Endothelial cell of umbilical vein (primary cell): ENCODE measurements around the gene PLXNA3. TPM values are rescaled to one million over a fixed set of nuclear protein-coding genes. Genes with fewer than 3 reads are reported as not detected.

Source experiments
- BruUV-seq: library from RNA; stranded (reverse); fragments of 400-500 nt; replicated peaks from 2 replicates; lab custom pipeline; 2021; lab: Mats Ljungman, UMichigan
- CTCF ChIA-PET: fragments of 300-600, 350-600 bp; sonication (Branson Sonifier 250); formaldehyde crosslinking; loops from one replicate; lab custom pipeline; 2021; ENCODE audit warnings: antibody characterized with exemption, inconsistent platforms; lab: Charles Lee
- POLR2A ChIA-PET: fragments of 300-600, 350-600 bp; sonication (Branson Sonifier 250); formaldehyde crosslinking; loops from one replicate; lab custom pipeline; 2021; ENCODE audit warnings: antibody characterized with exemption, inconsistent platforms; lab: Charles Lee
- DNase-seq: peaks from one replicate; pipeline ENCODE4 v3.0.0-alpha.2; 2011; ENCODE audit warnings: low read depth, low spot score
- FAIRE-seq: peaks from 2 replicates; lab custom pipeline; 2011; peaks lifted over from hg19 to GRCh38; lab: Jason Lieb, UNC
- H2AFZ ChIP-seq: 2 replicates; pipeline ENCODE4 v1.6.0; 2012; ENCODE audit warnings: low read depth, low read length, control low read depth, inconsistent platforms
- H3K27ac ChIP-seq: 2 replicates; pipeline ENCODE4 v1.5.1; 2011; ENCODE audit warnings: low read depth, mild to moderate bottlenecking, control low read depth, low read length, moderate library complexity; ENCODE audit not compliant: insufficient read depth
- H3K27me3 ChIP-seq, 2 experiments: 2 replicates each; pipeline versions ENCODE4 v1.6.0 to v1.6.1; 2011; ENCODE audit warnings: low read length in 2 of 2, mixed read lengths in 1 of 2; ENCODE audit not compliant: control insufficient read depth in 2 of 2, insufficient read depth in 2 of 2
- H3K36me3 ChIP-seq, 2 experiments: 2 replicates in 1 of 2; 3 replicates in 1 of 2; pipeline ENCODE4 v1.5.1; 2011; ENCODE audit warnings: low read length in 2 of 2, mild to moderate bottlenecking in 1 of 2, moderate library complexity in 1 of 2; ENCODE audit not compliant: control insufficient read depth in 2 of 2, insufficient read depth in 2 of 2; ENCODE audit errors: extremely low read depth in 1 of 2
- H3K4me1 ChIP-seq: 3 replicates; pipeline ENCODE4 v1.5.1; 2011; ENCODE audit warnings: mild to moderate bottlenecking, low read length; ENCODE audit not compliant: control insufficient read depth, insufficient read depth; ENCODE audit errors: extremely low read depth
- H3K4me2 ChIP-seq: 2 replicates; pipeline ENCODE4 v1.6.1; 2011; ENCODE audit warnings: low read length, control low read depth, mixed read lengths; ENCODE audit not compliant: insufficient read depth
- H3K4me3 ChIP-seq, 3 experiments: fragments of 200-600 bp in 1 of 3; sonication (generic), shearing (Covaris generic) in 1 of 3; replicated peaks in 1 of 3; 2 replicates each; pipeline ENCODE4 v1.5.1; 2011 to 2016; ENCODE audit warnings: control low read depth in 3 of 3, low read length in 3 of 3, mild to moderate bottlenecking in 2 of 3, inconsistent platforms in 1 of 3, low read depth in 1 of 3, moderate library complexity in 1 of 3; ENCODE audit not compliant: insufficient read depth in 1 of 3
- H3K79me2 ChIP-seq: 2 replicates; pipeline ENCODE4 v1.6.0; 2012; ENCODE audit warnings: low read length, inconsistent platforms; ENCODE audit not compliant: control insufficient read depth, insufficient read depth
- H3K9ac ChIP-seq: replicated peaks from 2 replicates; pipeline ENCODE3; 2011; ENCODE audit warnings: low read length, control low read depth; ENCODE audit not compliant: insufficient read depth; ENCODE audit errors: extremely low read depth
- H3K9me1 ChIP-seq: replicated peaks from 3 replicates; pipeline ENCODE4 v1.6.0; 2011; ENCODE audit warnings: mild to moderate bottlenecking, low read length; ENCODE audit not compliant: control insufficient read depth, insufficient read depth; ENCODE audit errors: extremely low read depth
- H3K9me3 ChIP-seq: replicated peaks from 2 replicates; pipeline ENCODE4 v1.5.1; 2012; ENCODE audit warnings: low read length, inconsistent platforms; ENCODE audit not compliant: control insufficient read depth, insufficient read depth
- H4K20me1 ChIP-seq: replicated peaks from 2 replicates; pipeline ENCODE3; 2011; ENCODE audit warnings: mild to moderate bottlenecking, low read length; ENCODE audit not compliant: control insufficient read depth, insufficient read depth; ENCODE audit errors: extremely low read depth
- EZH2 ChIP-seq: IDR thresholded peaks from 2 replicates; pipeline ENCODE4 v1.6.1; 2012; ENCODE audit warnings: borderline replicate concordance, low read depth, mild to moderate bottlenecking, moderate library complexity, low read length, inconsistent platforms; ENCODE audit not compliant: severe bottlenecking
- FOS ChIP-seq: IDR thresholded peaks from 2 replicates; pipeline ENCODE4 v1.6.1; 2011; ENCODE audit warnings: mild to moderate bottlenecking, low read length, moderate library complexity, borderline replicate concordance; ENCODE audit not compliant: insufficient read depth
- GATA2 ChIP-seq: IDR thresholded peaks from 2 replicates; pipeline ENCODE4 v1.7.0; 2011; ENCODE audit warnings: low read depth, mild to moderate bottlenecking, moderate library complexity, mixed read lengths, low read length; ENCODE audit not compliant: insufficient read length, insufficient read depth
- JUN ChIP-seq: IDR thresholded peaks from 2 replicates; pipeline ENCODE4 v1.6.1; 2011; ENCODE audit warnings: borderline replicate concordance, low read depth; ENCODE audit not compliant: insufficient read length, insufficient read depth
- MYC ChIP-seq: IDR thresholded peaks from one replicate; pipeline ENCODE4 v1.6.1; 2011; ENCODE audit warnings: mild to moderate bottlenecking, low read depth, low read length
- POLR2A ChIP-seq: IDR thresholded peaks from 2 replicates; pipeline ENCODE4 v1.6.1; 2012; ENCODE audit warnings: low read depth, mild to moderate bottlenecking, control low read depth, low read length
- POLR2AphosphoS5 ChIP-seq: IDR thresholded peaks from 2 replicates; pipeline ENCODE4 v1.6.1; 2012; ENCODE audit warnings: low read depth, mild to moderate bottlenecking, control low read depth, low read length, moderate library complexity; ENCODE audit not compliant: insufficient read depth
- dilution Hi-C: fragments of 300-500 bp; cut with MboI; formaldehyde crosslinking; loops from one replicate; pipeline ENCODE4 v1.15.0; 2019; ENCODE audit warnings: low sequenced_read_pairs; ENCODE audit not compliant: extremely low pct_ligation_motif_present
- intact Hi-C: fragments of 100-400 bp; cut with micrococcal nuclease; formaldehyde crosslinking; loops from one replicate; pipeline ENCODE4 v1.10.0; 2022
- polyA plus RNA-seq, 4 experiments: library from polyadenylated mRNA; depleted of rRNA in 3 of 4; stranded (reverse) in 3 of 4; unstranded in 1 of 4; fragments of >200 nt; gene quantifications; 2 replicates each; pipeline versions ENCODE4 v1.2.1 to v1.2.3, GENCODE V29; 2011 to 2012; ENCODE audit warnings: missing spikeins in 1 of 4
- total RNA-seq: library from RNA; stranded (reverse); gene quantifications from 2 replicates; pipeline ENCODE4 v1.2.3, GENCODE V29; 2021
- TF ChIP-seq, protein P1 (sequence below): IDR thresholded peaks from 2 replicates; pipeline ENCODE4 v1.6.1; 2011; ENCODE audit not compliant: insufficient read depth, insufficient read length
- TF ChIP-seq, protein P2 (sequence below), 2 donors: IDR thresholded peaks; 1 replicate in 1 of 2; 2 replicates in 1 of 2; pipeline ENCODE4 v1.5.1; 2011; ENCODE audit warnings: low read length in 2 of 2, mild to moderate bottlenecking in 2 of 2, moderate library complexity in 2 of 2, control low read depth in 1 of 2, inconsistent platforms in 1 of 2, low read depth in 1 of 2; ENCODE audit not compliant: insufficient read depth in 1 of 2; ENCODE audit errors: extremely low read depth in 1 of 2

PLXNA3 gene
- total and polyA plus RNA-seq, 2 donors (not counting 3 experiments of a cell fraction or from before 2014, with no cell fraction given): 56.8 to 58.6 TPM

DNA sequence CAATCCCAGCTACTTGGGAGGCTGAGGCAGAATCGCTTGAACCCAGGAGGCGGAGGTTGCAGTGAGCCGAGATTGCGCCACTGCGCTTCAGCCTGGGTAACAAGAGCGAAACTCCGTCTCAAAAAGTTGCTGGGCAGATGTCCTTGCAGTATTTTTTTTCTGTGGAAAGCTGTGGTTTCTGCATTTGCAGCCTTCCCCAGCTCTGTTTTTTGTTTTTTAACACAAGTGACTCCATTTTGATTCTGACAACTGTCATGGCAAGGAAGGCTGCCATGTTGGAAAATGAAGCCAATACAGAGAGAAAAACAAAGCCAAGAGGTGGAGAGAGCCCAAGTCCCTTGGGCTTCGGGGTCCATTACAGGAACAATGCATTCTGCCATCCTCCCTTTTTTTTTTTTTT is 44.0 kb downstream of the PLXNA3 start:
- H3K9me3 ChIP-seq: no peaks in the 10 kb centered on the region
- dilution Hi-C loops: no loop called here
- FAIRE-seq: no peak
- BruUV-seq: no TSS peak
- H3K4me2 ChIP-seq: no peak overlapping the region
- CTCF ChIA-PET: no interaction called here
- H3K79me2 ChIP-seq: no peaks in the 10 kb centered on the region
- H3K9me1 ChIP-seq: no peaks in the 10 kb centered on the region
- H3K27ac ChIP-seq: no peak overlapping the region
- POLR2A ChIA-PET: no interaction called here
- H3K36me3 ChIP-seq: no peaks in the 10 kb centered on the region
- no peaks in the 10 kb centered on the region for H3K27me3 ChIP-seq
- intact Hi-C loops: no loop called here
- H4K20me1 ChIP-seq: no peaks in the 10 kb centered on the region
- DNase-seq: no peak
- no peak overlapping the region for H3K9ac ChIP-seq
- peaks cover 6% of the 10 kb centered on the region for H3K4me1 ChIP-seq
- H3K4me3 ChIP-seq: no peak overlapping the region
- no peak overlapping the region for H2AFZ ChIP-seq
- TF ChIP-seq, protein P1, sequence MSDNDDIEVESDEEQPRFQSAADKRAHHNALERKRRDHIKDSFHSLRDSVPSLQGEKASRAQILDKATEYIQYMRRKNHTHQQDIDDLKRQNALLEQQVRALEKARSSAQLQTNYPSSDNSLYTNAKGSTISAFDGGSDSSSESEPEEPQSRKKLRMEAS: no peak
- TF ChIP-seq, protein P2, sequence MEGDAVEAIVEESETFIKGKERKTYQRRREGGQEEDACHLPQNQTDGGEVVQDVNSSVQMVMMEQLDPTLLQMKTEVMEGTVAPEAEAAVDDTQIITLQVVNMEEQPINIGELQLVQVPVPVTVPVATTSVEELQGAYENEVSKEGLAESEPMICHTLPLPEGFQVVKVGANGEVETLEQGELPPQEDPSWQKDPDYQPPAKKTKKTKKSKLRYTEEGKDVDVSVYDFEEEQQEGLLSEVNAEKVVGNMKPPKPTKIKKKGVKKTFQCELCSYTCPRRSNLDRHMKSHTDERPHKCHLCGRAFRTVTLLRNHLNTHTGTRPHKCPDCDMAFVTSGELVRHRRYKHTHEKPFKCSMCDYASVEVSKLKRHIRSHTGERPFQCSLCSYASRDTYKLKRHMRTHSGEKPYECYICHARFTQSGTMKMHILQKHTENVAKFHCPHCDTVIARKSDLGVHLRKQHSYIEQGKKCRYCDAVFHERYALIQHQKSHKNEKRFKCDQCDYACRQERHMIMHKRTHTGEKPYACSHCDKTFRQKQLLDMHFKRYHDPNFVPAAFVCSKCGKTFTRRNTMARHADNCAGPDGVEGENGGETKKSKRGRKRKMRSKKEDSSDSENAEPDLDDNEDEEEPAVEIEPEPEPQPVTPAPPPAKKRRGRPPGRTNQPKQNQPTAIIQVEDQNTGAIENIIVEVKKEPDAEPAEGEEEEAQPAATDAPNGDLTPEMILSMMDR (IDR thresholded peaks at IDR 0.05; ENCODE audit: extremely low read depth in 1 of 2, insufficient read depth in 1 of 2, low read depth in 1 of 2, low read length in 2 of 2): no peak
- TF ChIP-seq POLR2A (no peak), POLR2AphosphoS5 (no peak), EZH2 (no peak), FOS (no peak), MYC (no peak), GATA2 (no peak), JUN (no peak)
